Measurements from ENCODE around the gene SLC29A2.

SLC29A2 gene

DNA sequence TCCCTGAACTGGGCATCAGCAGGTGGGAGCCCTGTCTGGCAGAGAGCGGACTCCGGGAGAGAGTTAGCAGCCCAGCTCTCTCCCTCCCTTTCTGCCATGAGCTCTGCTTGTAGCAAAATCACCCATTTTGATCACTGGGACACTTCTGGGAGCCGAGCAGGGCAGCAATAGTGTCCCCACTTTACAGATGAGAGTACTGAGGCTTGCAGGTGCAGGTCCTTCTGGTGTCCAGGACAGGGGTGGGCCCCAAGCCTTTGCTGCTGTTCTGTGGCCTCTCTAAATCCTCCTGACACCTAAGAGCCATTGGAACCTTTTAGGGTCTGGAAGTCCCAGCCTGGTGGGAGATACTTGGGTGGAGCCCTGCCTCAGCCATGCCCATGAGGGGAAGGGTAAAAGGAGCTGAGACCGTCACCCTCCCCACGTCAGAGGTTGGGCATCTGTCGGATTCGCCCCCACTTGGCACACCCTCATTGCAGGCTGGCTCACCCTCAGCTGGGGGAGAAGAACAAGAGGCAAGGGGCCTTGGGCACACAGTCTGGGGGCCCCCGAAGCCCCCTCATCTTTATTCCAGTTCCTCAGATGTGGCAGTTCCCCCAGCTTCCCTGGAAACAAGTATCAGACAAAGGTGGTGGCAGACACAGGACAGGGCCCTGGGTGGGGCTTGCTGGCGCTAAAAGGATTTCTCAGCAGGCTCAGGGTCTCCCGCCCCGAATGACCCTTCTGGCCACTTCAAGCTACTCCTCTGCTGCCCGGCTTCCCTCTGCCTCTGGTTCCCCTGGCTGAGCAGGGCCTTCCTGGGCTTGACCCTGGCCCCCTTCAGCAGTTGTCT is 39.8 kb downstream of the SLC29A2 start:
- TF ChIP-seq, protein P1, sequence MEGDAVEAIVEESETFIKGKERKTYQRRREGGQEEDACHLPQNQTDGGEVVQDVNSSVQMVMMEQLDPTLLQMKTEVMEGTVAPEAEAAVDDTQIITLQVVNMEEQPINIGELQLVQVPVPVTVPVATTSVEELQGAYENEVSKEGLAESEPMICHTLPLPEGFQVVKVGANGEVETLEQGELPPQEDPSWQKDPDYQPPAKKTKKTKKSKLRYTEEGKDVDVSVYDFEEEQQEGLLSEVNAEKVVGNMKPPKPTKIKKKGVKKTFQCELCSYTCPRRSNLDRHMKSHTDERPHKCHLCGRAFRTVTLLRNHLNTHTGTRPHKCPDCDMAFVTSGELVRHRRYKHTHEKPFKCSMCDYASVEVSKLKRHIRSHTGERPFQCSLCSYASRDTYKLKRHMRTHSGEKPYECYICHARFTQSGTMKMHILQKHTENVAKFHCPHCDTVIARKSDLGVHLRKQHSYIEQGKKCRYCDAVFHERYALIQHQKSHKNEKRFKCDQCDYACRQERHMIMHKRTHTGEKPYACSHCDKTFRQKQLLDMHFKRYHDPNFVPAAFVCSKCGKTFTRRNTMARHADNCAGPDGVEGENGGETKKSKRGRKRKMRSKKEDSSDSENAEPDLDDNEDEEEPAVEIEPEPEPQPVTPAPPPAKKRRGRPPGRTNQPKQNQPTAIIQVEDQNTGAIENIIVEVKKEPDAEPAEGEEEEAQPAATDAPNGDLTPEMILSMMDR (IDR thresholded peaks at IDR 0.05), result no peak
- H3K27me3 ChIP-seq, result peaks cover 27% of the 10 kb centered on the region
- peaks cover 4% of the 10 kb centered on the region for H3K36me3 ChIP-seq
- H3K4me3 ChIP-seq (ENCODE audit: low read depth in 1 of 2, low read length in 1 of 2), result no peak overlapping the region
- no peak overlapping the region for H3K27ac ChIP-seq
- H3K9me3 ChIP-seq, result no peaks in the 10 kb centered on the region
- H3K4me1 ChIP-seq (ENCODE audit: control insufficient read depth in 1 of 2, insufficient read depth in 1 of 2, low read depth in 1 of 2, low read length in 1 of 2), result peaks cover 25% of the 10 kb centered on the region in 2 experiments

DNA sequence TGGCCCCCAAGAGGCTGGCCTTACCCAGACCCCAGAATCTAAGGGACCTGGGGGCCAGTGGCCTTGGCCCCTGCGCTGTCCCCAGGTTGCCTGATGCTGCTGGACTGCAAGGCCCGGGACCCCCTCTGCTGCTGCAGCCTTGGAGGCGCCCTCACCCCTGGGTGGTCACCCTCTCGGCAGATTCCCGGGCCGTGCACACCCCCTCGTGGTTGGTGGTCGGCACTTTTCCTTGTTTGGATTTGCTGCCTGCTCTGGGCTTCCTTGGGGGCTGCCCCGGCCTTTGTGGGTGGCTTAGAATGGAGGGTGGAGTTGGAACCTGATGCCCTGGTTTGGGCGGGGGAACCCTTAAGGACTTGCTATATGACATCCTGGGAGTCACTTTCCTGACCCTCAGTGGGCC is 40.6 kb downstream of the SLC29A2 start:
- Histone ChIP-seq H3K9me3 (no peaks in the 10 kb centered on the region), H3K4me3 (ENCODE audit: low read depth in 1 of 2, low read length in 1 of 2) (no peak overlapping the region), H3K4me1 (ENCODE audit: control insufficient read depth in 1 of 2, insufficient read depth in 1 of 2, low read depth in 1 of 2, low read length in 1 of 2) (peaks cover 17% of the 10 kb centered on the region in 2 experiments), H3K27ac (no peak overlapping the region), H3K27me3 (peaks cover 19% of the 10 kb centered on the region), H3K36me3 (no peaks in the 10 kb centered on the region)
- TF ChIP-seq, protein P1 (IDR thresholded peaks at IDR 0.05), result no peak

GRCh38 chr11:66329165-66329673 is 42.3 kb downstream of the SLC29A2 start:
- TF ChIP-seq, protein P1 (IDR thresholded peaks at IDR 0.05), result no peak
- Histone ChIP-seq H3K4me1 (ENCODE audit: control insufficient read depth in 1 of 2, insufficient read depth in 1 of 2, low read depth in 1 of 2, low read length in 1 of 2) (peaks cover 4 to 5% of the 10 kb centered on the region in 2 experiments), H3K27ac (no peak overlapping the region), H3K4me3 (ENCODE audit: low read depth in 1 of 2, low read length in 1 of 2) (no peak overlapping the region), H3K27me3 (peaks cover 8% of the 10 kb centered on the region), H3K9me3 (no peaks in the 10 kb centered on the region), H3K36me3 (no peaks in the 10 kb centered on the region)

DNA sequence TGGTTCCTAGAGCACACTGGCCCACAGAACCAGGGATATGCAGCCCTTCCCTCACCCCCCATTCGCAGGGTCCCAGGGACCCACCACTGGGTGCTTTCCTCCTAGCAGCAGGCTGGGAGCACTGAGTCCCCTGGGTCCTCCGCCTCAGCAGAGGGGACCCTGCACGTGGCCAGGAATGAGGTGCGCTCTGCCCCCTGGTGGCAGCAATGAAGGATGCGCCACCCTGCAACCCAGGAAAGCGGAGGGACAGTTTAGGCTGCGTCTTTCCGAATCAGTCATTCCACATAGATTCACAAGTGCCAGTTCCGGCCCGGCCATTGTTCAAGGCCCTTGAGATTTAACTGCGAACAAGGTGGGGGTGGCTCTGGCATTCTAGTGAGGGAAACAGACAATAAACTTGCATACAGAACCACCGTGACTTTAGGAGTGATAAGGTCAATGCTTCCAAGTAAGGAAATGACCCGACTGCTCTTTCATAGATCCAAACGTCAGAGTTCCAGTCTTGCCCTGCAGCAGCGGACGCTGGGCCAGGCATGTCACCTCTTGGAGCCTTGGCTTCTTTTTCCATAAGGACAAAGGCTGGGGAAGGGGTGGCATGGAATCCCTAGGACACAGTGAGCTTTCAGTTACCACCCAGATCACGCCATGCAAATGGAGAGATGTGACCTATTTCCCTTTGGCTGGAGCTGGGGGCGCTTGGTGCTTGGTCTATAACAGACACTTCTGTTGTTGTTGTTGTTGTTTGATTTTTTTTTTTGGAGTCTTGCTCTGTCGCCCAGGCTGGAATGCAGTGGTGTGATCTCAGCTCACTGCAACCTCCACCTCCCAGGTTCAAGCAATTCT is 43.0 kb downstream of the SLC29A2 start:
- Histone ChIP-seq H3K4me1 (ENCODE audit: control insufficient read depth in 1 of 2, insufficient read depth in 1 of 2, low read depth in 1 of 2, low read length in 1 of 2) (peaks cover 4 to 5% of the 10 kb centered on the region in 2 experiments), H3K36me3 (no peaks in the 10 kb centered on the region), H3K27ac (no peak overlapping the region), H3K4me3 (ENCODE audit: low read depth in 1 of 2, low read length in 1 of 2) (no peak overlapping the region), H3K27me3 (peaks cover 8% of the 10 kb centered on the region), H3K9me3 (no peaks in the 10 kb centered on the region)
- TF ChIP-seq, protein P1 (IDR thresholded peaks at IDR 0.05), result peak; percentile 85

GRCh38 chr11:66328031-66328301 is 43.6 kb downstream of the SLC29A2 start:
- TF ChIP-seq, protein P1 (IDR thresholded peaks at IDR 0.05), result no peak
- Histone ChIP-seq H3K27ac (no peak overlapping the region), H3K4me3 (ENCODE audit: low read depth in 1 of 2, low read length in 1 of 2) (no peak overlapping the region), H3K36me3 (no peaks in the 10 kb centered on the region), H3K27me3 (peaks cover 8% of the 10 kb centered on the region), H3K9me3 (no peaks in the 10 kb centered on the region), H3K4me1 (ENCODE audit: control insufficient read depth in 1 of 2, insufficient read depth in 1 of 2, low read depth in 1 of 2, low read length in 1 of 2) (peaks cover 4 to 5% of the 10 kb centered on the region in 2 experiments)
